Kidney epithelial cell (primary cell): ENCODE results near the gene LYG2. TPM values are rescaled to one million over a fixed set of nuclear protein-coding genes. Genes with fewer than 3 reads are reported as not detected.
"Not testable (repeated sequence)": the region's sequence is repeated elsewhere in the genome, so short reads cannot be mapped to it uniquely, and the experiment has no call there.

Experiments used
- DNase-seq: peaks from one replicate; pipeline ENCODE4 v3.0.0-alpha.2; 2010; ENCODE audit warnings: low read depth
- H3K27me3 ChIP-seq: 2 replicates; pipeline ENCODE4 v1.6.0; 2011; ENCODE audit warnings: low read length; ENCODE audit not compliant: control insufficient read depth, insufficient read depth
- H3K36me3 ChIP-seq: 2 replicates; pipeline ENCODE4 v1.5.1; 2011; ENCODE audit warnings: low read length; ENCODE audit not compliant: control insufficient read depth, insufficient read depth
- H3K4me3 ChIP-seq: 2 replicates; pipeline ENCODE4 v1.5.1; 2011; ENCODE audit warnings: low read depth, mild to moderate bottlenecking, control low read depth, low read length
- CTCF ChIP-seq: IDR thresholded peaks from 2 replicates; pipeline ENCODE4 v1.5.1; 2011; ENCODE audit warnings: mild to moderate bottlenecking, moderate library complexity, low read length, control low read depth, inconsistent platforms; ENCODE audit not compliant: insufficient read depth, poor library complexity, severe bottlenecking
- total RNA-seq: library from RNA; depleted of rRNA; stranded (reverse); fragments of >200 nt; gene quantifications from 2 replicates; pipeline ENCODE4 v1.2.3, GENCODE V29; 2015

LYG2 gene
- total RNA-seq, 1 donor from 2014 or later = not detected

- Histone ChIP-seq H3K4me3 (no peak overlapping the region), H3K27me3 (no peaks in the 10 kb centered on the region), H3K36me3 (no peaks in the 10 kb centered on the region)
- TF ChIP-seq CTCF = no peak
- peak; percentile 70 for DNase-seq
These were observed 23.4 kb upstream of the LYG2 start for GRCh38 chr2:99278793-99279291.

GRCh38 chr2:99278195-99278765 lies 22.8 kb upstream of the LYG2 start:
- DNase-seq, H3K4me3 ChIP-seq, H3K27me3 ChIP-seq, H3K36me3 ChIP-seq: not testable (repeated sequence)

GRCh38 chr2:99275882-99276281 lies 20.4 kb upstream of the LYG2 start:
- TF ChIP-seq CTCF = no peak
- no peak overlapping the region for H3K4me3 ChIP-seq
- no peaks in the 10 kb centered on the region for H3K36me3 ChIP-seq
- no peaks in the 10 kb centered on the region for H3K27me3 ChIP-seq
- DNase-seq = no peak

GRCh38 chr2:99261242-99261641 lies 5.8 kb upstream of the LYG2 start:
- DNase-seq = no peak
- Histone ChIP-seq H3K4me3 (no peak overlapping the region), H3K36me3 (no peaks in the 10 kb centered on the region), H3K27me3 (no peaks in the 10 kb centered on the region)
- TF ChIP-seq CTCF = no peak

GRCh38 chr2:99260184-99260583 lies 4.7 kb upstream of the LYG2 start:
- no peak for DNase-seq
- no peaks in the 10 kb centered on the region for H3K36me3 ChIP-seq
- H3K27me3 ChIP-seq = no peaks in the 10 kb centered on the region
- no peak overlapping the region for H3K4me3 ChIP-seq
- TF ChIP-seq CTCF = no peak

- TF ChIP-seq CTCF = no peak
- DNase-seq = no peak
- Histone ChIP-seq H3K27me3 (no peaks in the 10 kb centered on the region), H3K36me3 (no peaks in the 10 kb centered on the region), H3K4me3 (no peak overlapping the region)
These were observed 4.0 kb upstream of the LYG2 start for GRCh38 chr2:99259465-99259864.
